GM19397 (cell line): ENCODE measurements around the gene CHD9.
"Not testable (repeated sequence)": the region's sequence is repeated elsewhere in the genome, so short reads cannot be mapped to it uniquely, and the experiment has no call there.

Experiments
- ATAC-seq: cut with Tn5 transposase; IDR thresholded peaks from one replicate; pipeline ENCODE4 v1.9.1; 2021; ENCODE audit warnings: mild to moderate bottlenecking, moderate library complexity; ENCODE audit not compliant: unreplicated experiment

Gene CHD9

GRCh38 chr16:53261276-53261675 lies 206.5 kb downstream of the CHD9 start:
- no peak for ATAC-seq

GRCh38 chr16:53262645-53263044 lies 207.9 kb downstream of the CHD9 start:
- no peak for ATAC-seq

- ATAC-seq = no peak
These were observed 211.4 kb downstream of the CHD9 start for GRCh38 chr16:53266156-53266555.

GRCh38 chr16:53278498-53278897 lies 223.7 kb downstream of the CHD9 start:
- ATAC-seq = not testable (repeated sequence)

- no peak for ATAC-seq
These were observed 226.5 kb downstream of the CHD9 start for GRCh38 chr16:53281280-53281679.

GRCh38 chr16:53281859-53282258 lies 227.1 kb downstream of the CHD9 start:
- no peak for ATAC-seq

- ATAC-seq = no peak
These were observed 227.5 kb downstream of the CHD9 start for GRCh38 chr16:53282328-53282727.

GRCh38 chr16:53282975-53283946 lies 228.5 kb downstream of the CHD9 start:
- ATAC-seq = no peak

- ATAC-seq = no peak
These were observed 230.4 kb downstream of the CHD9 start for GRCh38 chr16:53285236-53285635.

GRCh38 chr16:53290520-53290919 lies 235.7 kb downstream of the CHD9 start:
- ATAC-seq = no peak

- no peak for ATAC-seq
These were observed 237.1 kb downstream of the CHD9 start for GRCh38 chr16:53291757-53292392.

- no peak for ATAC-seq
These were observed 242.7 kb downstream of the CHD9 start for GRCh38 chr16:53297477-53297876.

GRCh38 chr16:53304334-53304733 lies 249.5 kb downstream of the CHD9 start:
- no peak for ATAC-seq

GRCh38 chr16:53305743-53306142 lies 251.0 kb downstream of the CHD9 start:
- no peak for ATAC-seq

GRCh38 chr16:53309457-53309856 lies 254.7 kb downstream of the CHD9 start:
- ATAC-seq = no peak

GRCh38 chr16:53320992-53321391 lies 266.2 kb downstream of the CHD9 start:
- ATAC-seq = no peak

GRCh38 chr16:53323924-53324323 lies 269.1 kb downstream of the CHD9 start:
- no peak for ATAC-seq

- not testable (repeated sequence) for ATAC-seq
These were observed 276.2 kb downstream of the CHD9 start for GRCh38 chr16:53330991-53331390.

- ATAC-seq = no peak
These were observed 279.8 kb downstream of the CHD9 start for GRCh38 chr16:53334581-53334980.

GRCh38 chr16:53337294-53337693 lies 282.5 kb downstream of the CHD9 start:
- ATAC-seq = no peak

- ATAC-seq = no peak
These were observed 287.0 kb downstream of the CHD9 start for GRCh38 chr16:53341792-53342191.

- ATAC-seq = no peak
These were observed 300.3 kb downstream of the CHD9 start for GRCh38 chr16:53355064-53355463.
